ENCODE measurements around the gene ATG9B.

The ATG9B gene

DNA sequence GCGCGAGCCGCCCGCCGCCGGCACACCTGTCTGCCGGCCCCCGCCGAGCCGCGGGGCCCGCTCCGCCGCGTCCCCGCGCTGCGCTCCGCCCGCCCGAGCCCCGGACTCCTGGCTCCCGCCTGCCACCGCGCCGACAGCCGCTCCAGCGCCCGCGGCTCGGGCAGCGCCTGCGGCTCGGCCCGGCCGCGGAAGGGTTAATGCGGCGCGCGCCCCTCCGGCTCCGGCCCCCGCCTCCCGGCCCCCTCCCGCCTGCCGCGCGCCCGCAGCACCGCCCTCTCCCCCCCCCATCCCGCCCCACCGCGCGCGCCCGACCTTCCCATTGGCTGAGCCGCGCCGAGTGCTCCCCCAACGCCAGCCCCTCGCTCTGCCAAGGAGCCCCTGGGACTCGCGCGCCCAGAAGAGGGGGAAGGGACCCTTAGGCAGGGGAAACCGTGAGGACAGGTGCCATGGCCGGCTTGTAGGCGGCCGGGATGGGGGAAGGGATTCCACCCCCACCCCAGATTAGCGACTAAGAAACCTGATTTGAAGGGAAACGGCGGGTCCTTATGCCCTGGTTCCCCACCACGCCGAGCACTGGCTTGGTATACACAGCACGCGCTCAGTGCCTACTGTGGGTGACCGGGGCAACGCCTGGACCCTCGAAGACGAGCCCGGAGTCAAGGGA, 46.0 kb downstream of the ATG9B start, which contains the start of gene KCNH2:
KCNH2 (minus strand) TSS at position 196 of the 664 bp plus-strand sequence. CDS start 408 bp downstream, outside the sequence.
- DNase-seq (ENCODE audit: low spot score), result peak; percentile 17
- POLR2A ChIA-PET (ENCODE audit: low non-redundant PET), result no interaction called here
- CTCF ChIA-PET, result no interaction called here
- H3K27ac ChIP-seq, result no peak within 1 kb of the TSS
- TF ChIP-seq, protein P1, sequence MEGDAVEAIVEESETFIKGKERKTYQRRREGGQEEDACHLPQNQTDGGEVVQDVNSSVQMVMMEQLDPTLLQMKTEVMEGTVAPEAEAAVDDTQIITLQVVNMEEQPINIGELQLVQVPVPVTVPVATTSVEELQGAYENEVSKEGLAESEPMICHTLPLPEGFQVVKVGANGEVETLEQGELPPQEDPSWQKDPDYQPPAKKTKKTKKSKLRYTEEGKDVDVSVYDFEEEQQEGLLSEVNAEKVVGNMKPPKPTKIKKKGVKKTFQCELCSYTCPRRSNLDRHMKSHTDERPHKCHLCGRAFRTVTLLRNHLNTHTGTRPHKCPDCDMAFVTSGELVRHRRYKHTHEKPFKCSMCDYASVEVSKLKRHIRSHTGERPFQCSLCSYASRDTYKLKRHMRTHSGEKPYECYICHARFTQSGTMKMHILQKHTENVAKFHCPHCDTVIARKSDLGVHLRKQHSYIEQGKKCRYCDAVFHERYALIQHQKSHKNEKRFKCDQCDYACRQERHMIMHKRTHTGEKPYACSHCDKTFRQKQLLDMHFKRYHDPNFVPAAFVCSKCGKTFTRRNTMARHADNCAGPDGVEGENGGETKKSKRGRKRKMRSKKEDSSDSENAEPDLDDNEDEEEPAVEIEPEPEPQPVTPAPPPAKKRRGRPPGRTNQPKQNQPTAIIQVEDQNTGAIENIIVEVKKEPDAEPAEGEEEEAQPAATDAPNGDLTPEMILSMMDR (conservative IDR thresholded peaks at IDR 0.05; ENCODE audit: low read depth), result no peak

DNA sequence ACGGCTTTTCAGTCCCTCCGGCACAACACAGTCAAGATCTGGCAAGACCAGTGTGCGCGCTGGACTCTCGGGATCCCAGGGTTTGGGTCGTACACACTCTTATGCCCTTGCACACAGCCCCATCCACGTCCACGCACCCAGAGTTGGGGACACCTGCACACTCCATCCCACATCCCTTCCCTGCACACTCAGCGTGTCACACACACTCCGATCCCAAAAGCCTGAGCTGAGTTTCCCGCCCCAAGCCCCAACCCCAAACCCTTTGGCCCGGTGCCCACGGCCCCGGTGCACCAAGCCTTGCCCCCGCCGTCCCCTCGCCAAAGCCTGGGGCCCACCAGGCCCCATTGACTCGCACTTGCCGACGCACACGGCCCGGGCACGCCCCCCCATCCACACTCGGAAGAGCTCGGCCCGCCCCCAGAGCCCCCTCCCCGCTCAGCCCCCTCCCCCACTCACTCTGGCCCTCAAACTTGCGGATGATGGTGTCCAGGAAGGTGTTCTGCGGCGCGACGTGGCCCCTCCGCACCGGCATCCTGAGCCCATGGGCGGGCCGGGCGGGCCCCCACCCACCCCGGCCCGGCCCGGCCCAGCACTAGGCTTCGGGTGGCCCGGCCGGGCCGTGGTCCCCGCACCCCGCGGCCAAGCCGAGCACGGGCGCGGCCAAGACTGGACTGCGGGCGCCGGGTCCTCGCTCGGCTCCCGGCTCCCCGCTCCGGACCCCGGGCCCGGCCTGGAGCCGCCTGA, 46.7 kb downstream of the ATG9B start:
- CTCF ChIA-PET, result no interaction called here
- POLR2A ChIA-PET (ENCODE audit: low non-redundant PET), result no interaction called here
- TF ChIP-seq, protein P1 (conservative IDR thresholded peaks at IDR 0.05; ENCODE audit: low read depth), result no peak
- H3K27ac ChIP-seq, result no peak overlapping the region
- no peak for DNase-seq (ENCODE audit: low spot score)

DNA sequence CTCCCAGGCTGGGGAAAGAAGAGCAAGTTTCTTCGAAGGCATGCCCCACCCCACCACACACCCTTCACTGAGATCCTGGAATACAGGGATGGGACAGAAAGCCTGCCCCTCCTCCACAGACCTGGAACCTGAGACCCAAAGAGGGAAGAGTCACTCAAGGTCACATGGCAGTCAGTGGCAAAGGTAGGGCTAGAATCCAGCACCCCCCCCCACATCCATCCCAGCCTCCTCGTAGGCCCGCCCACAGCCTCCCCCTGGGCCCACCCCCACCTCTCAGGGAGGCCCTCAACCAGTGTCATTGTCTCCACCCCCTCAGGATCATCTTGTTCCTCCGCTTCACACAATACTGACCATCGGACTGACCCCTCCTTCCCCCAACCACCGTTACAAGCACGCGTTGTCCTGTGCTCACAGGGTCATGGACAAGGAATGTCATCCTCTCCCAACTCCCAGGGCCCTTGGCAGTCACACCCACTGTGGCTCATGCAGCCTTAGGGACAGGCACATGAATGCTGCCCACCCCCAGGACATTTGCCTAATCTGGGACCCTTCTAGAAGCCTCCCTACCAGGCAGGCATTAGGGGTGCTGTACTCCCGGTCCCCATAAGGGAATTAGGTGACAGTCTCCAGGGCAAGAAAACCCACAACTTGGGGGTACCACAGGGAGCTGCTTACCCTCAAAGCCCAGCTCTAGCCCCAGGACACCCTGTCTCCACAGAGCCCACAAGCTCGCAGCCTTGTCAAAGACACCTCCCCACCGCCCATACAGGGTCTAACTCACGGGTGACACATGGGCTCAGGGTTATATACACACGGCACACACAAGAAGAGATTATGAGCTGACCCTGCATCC, 47.5 kb downstream of the ATG9B start:
- TF ChIP-seq, protein P1 (conservative IDR thresholded peaks at IDR 0.05; ENCODE audit: low read depth), result no peak
- no peak overlapping the region for H3K27ac ChIP-seq
- CTCF ChIA-PET, result interaction anchor here (1.6 kb wide), 1 partner anchor 14 kb away, joined by 5 read pairs; no protein-coding TSS in a partner anchor
- DNase-seq (ENCODE audit: low spot score), result no peak
- POLR2A ChIA-PET (ENCODE audit: low non-redundant PET), result no interaction called here

DNA sequence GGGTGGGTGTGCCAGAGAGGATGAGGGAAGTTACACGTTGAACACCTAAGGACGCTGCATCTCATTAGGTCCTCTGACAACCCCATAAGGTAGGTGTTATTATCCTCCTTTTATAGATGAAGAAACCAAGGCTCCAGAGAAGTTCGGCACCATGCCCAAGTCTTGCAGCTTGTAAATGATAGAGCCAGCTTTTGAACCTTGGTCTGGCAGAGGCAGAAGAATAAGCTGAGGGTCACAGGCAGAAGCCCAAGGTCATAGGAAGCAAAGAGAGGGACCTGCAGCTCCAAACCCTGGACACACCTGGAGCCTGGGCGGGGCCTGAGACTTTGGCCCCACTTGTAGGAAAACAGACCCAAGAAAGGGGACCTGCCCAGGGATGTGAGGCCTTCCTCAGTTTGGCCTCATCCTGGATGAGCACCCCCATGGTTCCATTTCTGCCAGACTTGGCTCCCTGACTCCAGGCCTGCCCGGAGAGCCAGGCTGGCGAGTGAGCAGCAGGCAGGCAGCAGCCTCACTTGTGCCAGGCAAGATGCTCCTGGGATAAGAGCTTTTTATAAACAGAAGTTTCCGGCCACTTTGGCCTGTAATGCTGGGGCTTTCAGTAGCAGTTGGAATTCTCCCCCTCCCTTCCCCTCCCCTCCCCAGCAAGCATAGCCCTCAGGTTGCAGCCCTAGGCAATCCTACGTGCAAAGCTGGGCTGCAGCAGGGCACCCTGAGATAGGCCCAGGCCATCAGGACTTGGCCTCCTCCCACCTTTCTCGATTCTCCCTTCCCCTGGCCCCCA, 48.6 kb downstream of the ATG9B start:
- H3K27ac ChIP-seq, result no peak overlapping the region
- ChIA-PET POLR2A (ENCODE audit: low non-redundant PET) (no interaction called here), CTCF (interaction anchor here (1.6 kb wide), 1 partner anchor 13 kb away, joined by 5 read pairs; no protein-coding TSS in a partner anchor)
- TF ChIP-seq, protein P1 (conservative IDR thresholded peaks at IDR 0.05; ENCODE audit: low read depth), result no peak
- DNase-seq (ENCODE audit: low spot score), result no peak

DNA sequence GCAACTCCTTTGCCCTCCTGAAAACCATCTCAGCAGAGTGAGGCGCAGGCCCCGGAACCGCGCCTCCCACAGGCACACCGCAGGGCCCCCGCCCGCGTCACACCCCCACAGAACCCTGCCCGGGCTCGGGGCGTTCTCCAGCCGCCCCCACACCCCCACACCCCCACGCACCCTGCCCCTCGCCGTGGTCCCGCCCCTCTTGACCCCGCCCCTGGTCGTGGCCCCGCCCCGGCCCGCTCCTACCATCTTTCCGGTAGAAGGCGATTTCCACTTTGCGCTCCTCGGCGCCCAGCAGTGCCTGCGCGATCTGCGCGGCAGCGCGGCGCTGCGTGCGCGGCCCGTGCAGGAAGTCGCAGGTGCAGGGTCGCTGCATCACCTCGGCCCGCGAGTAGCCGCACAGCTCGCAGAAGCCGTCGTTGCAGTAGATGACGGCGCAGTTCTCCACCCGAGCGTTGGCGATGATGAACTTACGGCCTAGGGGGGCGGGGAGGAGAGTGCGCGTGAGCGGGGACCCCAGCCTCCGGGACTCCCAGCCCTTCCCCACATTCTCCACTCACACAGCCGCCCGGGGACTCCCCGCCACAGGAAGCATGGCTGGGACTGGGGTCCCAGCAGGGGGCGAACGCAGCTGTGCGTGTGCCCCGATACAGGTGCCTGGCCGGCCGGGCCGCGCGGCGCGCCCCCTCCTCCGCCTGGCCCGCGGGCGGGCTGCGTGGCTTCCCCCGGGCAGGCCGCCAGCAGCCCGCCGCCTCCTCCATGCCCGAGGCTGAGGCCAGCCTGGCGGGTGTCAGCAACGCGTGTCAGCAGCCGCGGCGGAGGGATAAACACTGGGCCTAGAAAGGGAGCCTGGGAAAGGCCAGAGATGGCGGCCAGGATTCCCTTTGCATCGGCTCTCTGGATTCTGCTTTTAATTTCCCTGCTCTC, 49.6 kb downstream of the ATG9B start:
- POLR2A ChIA-PET (ENCODE audit: low non-redundant PET), result no interaction called here
- TF ChIP-seq, protein P1 (conservative IDR thresholded peaks at IDR 0.05; ENCODE audit: low read depth), result no peak; the same call in 1 of the 2 replicates
- CTCF ChIA-PET, result interaction anchor here (0.5 to 1.6 kb wide), 2 partner anchors 12 to 1149 kb away, joined by 5 read pairs; no protein-coding TSS in a partner anchor
- no peak overlapping the region for H3K27ac ChIP-seq
- DNase-seq (ENCODE audit: low spot score), result peak; percentile 17
